HEK293T (cell line): ENCODE measurements around the gene DOK5.

Experiments
- BHLHE40 ChIP-seq: fragments of 450-650 bp; IDR thresholded peaks from 2 replicates; pipeline ENCODE4 v1.6.1; 2016; ENCODE audit warnings: mild to moderate bottlenecking, moderate library complexity, borderline replicate concordance
- CTBP1 ChIP-seq: fragments of 450-650 bp; IDR thresholded peaks from 2 replicates; pipeline ENCODE4 v1.6.1; 2016; ENCODE audit warnings: borderline replicate concordance
- ELF4 ChIP-seq: fragments of 450-650 bp; IDR thresholded peaks from 2 replicates; pipeline ENCODE4 v1.6.1; 2017; ENCODE audit warnings: antibody characterized with exemption
- FOXM1 ChIP-seq: fragments of 450-650 bp; IDR thresholded peaks from 2 replicates; pipeline ENCODE4 v1.6.1; 2017; ENCODE audit warnings: mild to moderate bottlenecking, borderline replicate concordance
- NFRKB ChIP-seq: fragments of 450-650 bp; IDR thresholded peaks from 2 replicates; pipeline ENCODE4 v1.6.1; 2016; ENCODE audit warnings: mild to moderate bottlenecking, moderate library complexity
- SP1 ChIP-seq: fragments of 450-650 bp; IDR thresholded peaks from 2 replicates; pipeline ENCODE4 v1.6.1; 2017
- SUZ12 ChIP-seq: fragments of 450-650 bp; IDR thresholded peaks from 2 replicates; pipeline ENCODE4 v1.6.1; 2016; ENCODE audit warnings: mild to moderate bottlenecking
- TARDBP ChIP-seq: fragments of 450-650 bp; IDR thresholded peaks from 2 replicates; pipeline ENCODE4 v1.6.1; 2016
- ZNF384 ChIP-seq: fragments of 450-650 bp; IDR thresholded peaks from 2 replicates; pipeline ENCODE4 v1.6.1; 2016
- TF ChIP-seq, protein P1 (sequence below): fragments of 450-650 bp; IDR thresholded peaks from 2 replicates; pipeline ENCODE4 v1.6.1; 2016

DNA sequence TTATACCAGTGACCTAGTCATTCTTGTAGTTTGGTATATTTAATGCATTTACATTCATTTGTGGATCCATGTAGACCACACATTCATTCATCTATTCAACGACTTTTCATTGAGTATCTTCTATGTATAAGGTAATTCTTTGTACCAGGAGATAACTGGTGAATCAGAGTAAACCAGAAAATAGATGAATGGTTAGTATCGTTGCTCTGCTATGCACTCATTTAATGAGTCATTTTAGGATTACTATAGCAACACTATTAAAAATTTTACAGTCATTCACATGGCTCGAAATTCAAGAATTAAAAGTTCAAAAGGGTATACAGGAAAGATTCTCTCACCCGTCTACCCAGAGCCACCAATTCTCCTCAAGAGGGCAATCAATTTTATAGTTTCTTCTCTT is 26.8 kb downstream of the DOK5 start:
- TF ChIP-seq BHLHE40 (no peak), FOXM1 (no peak), TARDBP (no peak), SP1 (no peak), ELF4 (no peak), ZNF384 (no peak), CTBP1 (no peak), NFRKB (no peak), SUZ12 (no peak)
- TF ChIP-seq, protein P1, sequence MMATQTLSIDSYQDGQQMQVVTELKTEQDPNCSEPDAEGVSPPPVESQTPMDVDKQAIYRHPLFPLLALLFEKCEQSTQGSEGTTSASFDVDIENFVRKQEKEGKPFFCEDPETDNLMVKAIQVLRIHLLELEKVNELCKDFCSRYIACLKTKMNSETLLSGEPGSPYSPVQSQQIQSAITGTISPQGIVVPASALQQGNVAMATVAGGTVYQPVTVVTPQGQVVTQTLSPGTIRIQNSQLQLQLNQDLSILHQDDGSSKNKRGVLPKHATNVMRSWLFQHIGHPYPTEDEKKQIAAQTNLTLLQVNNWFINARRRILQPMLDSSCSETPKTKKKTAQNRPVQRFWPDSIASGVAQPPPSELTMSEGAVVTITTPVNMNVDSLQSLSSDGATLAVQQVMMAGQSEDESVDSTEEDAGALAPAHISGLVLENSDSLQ: no peak
